Type B pancreatic cell (in vitro differentiated cells): ENCODE measurements around the gene LRP1B. TPM values are rescaled to one million over a fixed set of nuclear protein-coding genes. Genes with fewer than 3 reads are reported as not detected.

Experiments used
- DNase-seq: peaks from one replicate; pipeline ENCODE4 v3.0.0; 2021; ENCODE audit warnings: mixed read lengths; ENCODE audit not compliant: unreplicated experiment; ENCODE audit errors: extremely low spot score
- H3K27ac Mint-ChIP-seq: 2 replicates; pipeline ENCODE4 v1.8.0; 2021; ENCODE audit warnings: mild to moderate bottlenecking, mixed read lengths
- H3K27me3 Mint-ChIP-seq: 2 replicates; pipeline ENCODE4 v1.8.0; 2021; ENCODE audit warnings: mixed read lengths
- H3K36me3 Mint-ChIP-seq: 2 replicates; pipeline ENCODE4 v1.8.0; 2021; ENCODE audit warnings: mixed read lengths
- H3K4me1 Mint-ChIP-seq: one replicate; pipeline ENCODE4 v1.8.0; 2021; ENCODE audit warnings: mixed read lengths; ENCODE audit not compliant: unreplicated experiment
- H3K4me3 Mint-ChIP-seq: 2 replicates; pipeline ENCODE4 v1.8.0; 2021; ENCODE audit warnings: mild to moderate bottlenecking, mixed read lengths
- H3K9me3 Mint-ChIP-seq: 2 replicates; pipeline ENCODE4 v1.8.0; 2021; ENCODE audit warnings: mixed read lengths
- CTCF ChIP-seq: fragments of 200-600 bp; sonication (generic); conservative IDR thresholded peaks from 2 replicates; pipeline ENCODE4 v1.5.0; 2021; ENCODE audit warnings: antibody characterized with exemption, mild to moderate bottlenecking
- total RNA-seq: library from RNA; stranded (reverse); gene quantifications from 2 replicates; pipeline ENCODE4 v1.2.1, GENCODE V29; 2021; ENCODE audit warnings: low replicate concordance

The LRP1B gene
- total RNA-seq, 1 donor from 2014 or later: 16.0 TPM

- DNase-seq: no peak
- Mint-ChIP-seq H3K9me3 (peaks cover 5% of the 10 kb centered on the region), H3K4me3 (no peak overlapping the region), H3K27me3 (no peaks in the 10 kb centered on the region), H3K27ac (no peak overlapping the region), H3K36me3 (peaks cover 7% of the 10 kb centered on the region), H3K4me1 (no peaks in the 10 kb centered on the region)
- no peak for TF ChIP-seq CTCF
Observed at GRCh38 chr2:141498561-141498960, 632.3 kb downstream of the LRP1B start.

GRCh38 chr2:141497272-141497671 is 633.5 kb downstream of the LRP1B start:
- H3K9me3 Mint-ChIP-seq: peaks cover 5% of the 10 kb centered on the region
- H3K27ac Mint-ChIP-seq: no peak overlapping the region
- no peak for DNase-seq
- H3K4me3 Mint-ChIP-seq: no peak overlapping the region
- peaks cover 7% of the 10 kb centered on the region for H3K36me3 Mint-ChIP-seq
- H3K27me3 Mint-ChIP-seq: no peaks in the 10 kb centered on the region
- peaks cover 7% of the 10 kb centered on the region for H3K4me1 Mint-ChIP-seq
- TF ChIP-seq CTCF: no peak

DNA sequence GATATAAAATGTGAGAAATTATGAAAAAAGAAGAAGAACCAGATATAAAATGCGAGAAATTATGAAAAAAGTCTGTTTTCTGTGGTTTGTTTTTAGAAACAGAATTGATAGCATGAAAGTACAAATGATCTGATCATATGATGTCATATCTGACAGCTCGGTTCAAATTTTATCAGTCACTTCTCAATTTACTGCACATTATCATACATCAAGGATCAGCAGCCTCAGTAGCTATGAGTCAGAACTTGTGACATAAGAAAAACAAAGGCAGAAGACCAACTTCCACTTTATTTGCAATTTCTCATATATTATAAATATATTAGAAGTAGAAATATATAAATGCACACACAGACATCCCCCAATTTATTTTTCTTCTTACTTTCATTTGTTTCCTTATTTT is 634.0 kb downstream of the LRP1B start:
- peaks cover 7% of the 10 kb centered on the region for H3K36me3 Mint-ChIP-seq
- peaks cover 5% of the 10 kb centered on the region for H3K9me3 Mint-ChIP-seq
- no peak for TF ChIP-seq CTCF
- H3K4me3 Mint-ChIP-seq: no peak overlapping the region
- peaks cover 9% of the 10 kb centered on the region for H3K4me1 Mint-ChIP-seq
- DNase-seq: no peak
- H3K27me3 Mint-ChIP-seq: no peaks in the 10 kb centered on the region
- no peak overlapping the region for H3K27ac Mint-ChIP-seq

- Mint-ChIP-seq H3K4me1 (peaks cover 25% of the 10 kb centered on the region), H3K36me3 (peaks cover 4% of the 10 kb centered on the region), H3K27me3 (no peaks in the 10 kb centered on the region), H3K27ac (no peak overlapping the region), H3K9me3 (no peaks in the 10 kb centered on the region), H3K4me3 (no peak overlapping the region)
- TF ChIP-seq CTCF: no peak
- no peak for DNase-seq
Observed at GRCh38 chr2:141493936-141494335, 636.9 kb downstream of the LRP1B start.

- Mint-ChIP-seq H3K36me3 (peaks cover 4% of the 10 kb centered on the region), H3K9me3 (no peaks in the 10 kb centered on the region), H3K4me3 (no peak overlapping the region), H3K27ac (no peak overlapping the region), H3K27me3 (no peaks in the 10 kb centered on the region), H3K4me1 (peaks cover 25% of the 10 kb centered on the region)
- DNase-seq: no peak
- no peak for TF ChIP-seq CTCF
Observed at GRCh38 chr2:141492816-141493215, 638.0 kb downstream of the LRP1B start.

DNA sequence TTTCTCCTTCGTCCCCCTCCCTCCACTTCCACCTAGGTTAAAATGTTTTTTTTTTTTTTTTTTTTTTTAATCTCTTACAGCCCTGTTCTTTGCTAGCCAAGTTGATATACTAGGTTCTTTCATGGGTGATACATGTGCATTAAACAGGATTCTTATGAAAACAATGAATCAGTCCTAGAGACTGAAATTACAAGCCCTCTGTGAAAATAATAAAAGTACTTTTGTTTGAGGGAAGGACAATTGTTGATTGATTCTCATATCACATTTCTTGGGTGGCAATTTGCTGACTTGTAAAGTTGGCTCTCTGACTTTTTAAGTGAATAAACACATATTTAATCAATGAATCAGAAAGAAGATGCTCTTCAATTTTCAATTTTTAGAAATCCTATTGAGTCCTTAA is 639.9 kb downstream of the LRP1B start:
- no peak for DNase-seq
- H3K4me3 Mint-ChIP-seq: no peak overlapping the region
- H3K9me3 Mint-ChIP-seq: no peaks in the 10 kb centered on the region
- H3K27me3 Mint-ChIP-seq: no peaks in the 10 kb centered on the region
- H3K36me3 Mint-ChIP-seq: peaks cover 4% of the 10 kb centered on the region
- peaks cover 25% of the 10 kb centered on the region for H3K4me1 Mint-ChIP-seq
- no peak overlapping the region for H3K27ac Mint-ChIP-seq
- no peak for TF ChIP-seq CTCF
